Neural cell (in vitro differentiated cells): Measurements from ENCODE around the gene FILIP1L. TPM values are rescaled to one million over a fixed set of nuclear protein-coding genes. Genes with fewer than 3 reads are reported as not detected.

Experiments used
- H2AFZ ChIP-seq: fragments of 200-600, 300-800 bp; sonication (generic), shearing (Covaris generic); 2 replicates; pipeline ENCODE4 v1.6.0; 2014; ENCODE audit warnings: low read depth, mild to moderate bottlenecking, antibody characterized with exemption, low read length, moderate library complexity
- H3F3A ChIP-seq: fragments of 200-600 bp; shearing (Covaris generic); 2 replicates; pipeline ENCODE4 v1.6.1; 2016; ENCODE audit warnings: mild to moderate bottlenecking, moderate library complexity, mixed read lengths, antibody characterized with exemption, low read length; ENCODE audit not compliant: insufficient read depth, poor library complexity, severe bottlenecking
- H3K27ac ChIP-seq: fragments of 200-600, 300-800 bp; sonication (generic), shearing (Covaris generic); 2 replicates; pipeline ENCODE4 v1.5.1; 2014; ENCODE audit warnings: mild to moderate bottlenecking, low read length, moderate library complexity
- H3K27me3 ChIP-seq: fragments of 300-800, 200-600 bp; sonication (generic), shearing (Covaris generic); 2 replicates; pipeline ENCODE4 v1.6.0; 2014; ENCODE audit warnings: mild to moderate bottlenecking, low read depth, low read length, moderate library complexity; ENCODE audit not compliant: insufficient read depth
- H3K36me3 ChIP-seq: fragments of 300-800, 200-600 bp; sonication (generic), shearing (Covaris generic); 2 replicates; pipeline ENCODE4 v1.5.1; 2014; ENCODE audit warnings: mild to moderate bottlenecking, antibody characterized with exemption, low read length, moderate library complexity; ENCODE audit not compliant: insufficient read depth
- H3K4me2 ChIP-seq: fragments of 300-800, 200-600 bp; sonication (generic), shearing (Covaris generic); 2 replicates; pipeline ENCODE4 v1.6.0; 2014; ENCODE audit warnings: mild to moderate bottlenecking, low read length
- H3K4me3 ChIP-seq: fragments of 300-800, 200-600 bp; sonication (generic), shearing (Covaris generic); 2 replicates; pipeline ENCODE4 v1.5.1; 2014; ENCODE audit warnings: mild to moderate bottlenecking, low read length, moderate library complexity
- H3K79me2 ChIP-seq: fragments of 200-600 bp; shearing (Covaris generic); replicated peaks from 2 replicates; pipeline ENCODE4 v1.6.0; 2014; ENCODE audit warnings: mild to moderate bottlenecking, low read length, moderate library complexity; ENCODE audit not compliant: insufficient read depth
- H3K9ac ChIP-seq: fragments of 300-800, 200-600 bp; sonication (generic), shearing (Covaris generic); 2 replicates; pipeline ENCODE4 v1.6.1; 2016; ENCODE audit warnings: mild to moderate bottlenecking, low read length, mixed read lengths
- H3K9me2 ChIP-seq: fragments of 200-600 bp; shearing (Covaris generic); 2 replicates; pipeline ENCODE4 v1.6.1; 2016; ENCODE audit warnings: mild to moderate bottlenecking, low read length, mixed read lengths; ENCODE audit not compliant: insufficient read depth
- H3K9me3 ChIP-seq: fragments of 200-600, 300-800 bp; sonication (generic), shearing (Covaris generic); 2 replicates; pipeline ENCODE4 v1.6.1; 2016; ENCODE audit warnings: mild to moderate bottlenecking, mixed run types, low read length, moderate library complexity, mixed read lengths
- H4K20me1 ChIP-seq: fragments of 200-600 bp; shearing (Covaris generic); 2 replicates; pipeline ENCODE4 v1.6.1; 2016; ENCODE audit warnings: mild to moderate bottlenecking, mixed run types; ENCODE audit not compliant: insufficient read depth
- CTCF ChIP-seq: fragments of 450-650 bp; IDR thresholded peaks from 2 replicates; pipeline ENCODE4 v1.5.1; 2014; ENCODE audit warnings: antibody characterized with exemption, mild to moderate bottlenecking, moderate library complexity; ENCODE audit not compliant: poor library complexity, severe bottlenecking
- EP300 ChIP-seq: fragments of 450-650 bp; conservative IDR thresholded peaks from 2 replicates; pipeline ENCODE4 v1.6.1; 2014; ENCODE audit warnings: antibody characterized with exemption, mild to moderate bottlenecking, moderate library complexity; ENCODE audit not compliant: poor library complexity, severe bottlenecking
- EZH2 ChIP-seq: fragments of 200-600, 300-800 bp; shearing (Covaris generic), sonication (generic); IDR thresholded peaks from 2 replicates; pipeline ENCODE4 v1.6.1; 2014; ENCODE audit warnings: antibody characterized with exemption, low read length, borderline replicate concordance, mild to moderate bottlenecking; ENCODE audit not compliant: insufficient read depth, poor library complexity, severe bottlenecking
- MXI1 ChIP-seq: fragments of 450-650 bp; conservative IDR thresholded peaks from 2 replicates; pipeline ENCODE4 v1.6.1; 2014; ENCODE audit warnings: antibody characterized with exemption, mild to moderate bottlenecking; ENCODE audit not compliant: poor library complexity, severe bottlenecking
- POLR2AphosphoS5 ChIP-seq: IDR thresholded peaks from 2 replicates; pipeline ENCODE4 v1.6.1; 2012
- RAD21 ChIP-seq: fragments of 450-650 bp; conservative IDR thresholded peaks from 2 replicates; pipeline ENCODE4 v1.6.1; 2014; ENCODE audit warnings: antibody characterized with exemption, mild to moderate bottlenecking, moderate library complexity
- REST ChIP-seq: IDR thresholded peaks from 2 replicates; pipeline ENCODE4 v1.6.1; 2012; ENCODE audit warnings: borderline replicate concordance
- SMC3 ChIP-seq: fragments of 450-650 bp; conservative IDR thresholded peaks from 2 replicates; pipeline ENCODE4 v1.6.1; 2014; ENCODE audit warnings: antibody characterized with exemption, mild to moderate bottlenecking, moderate library complexity; ENCODE audit not compliant: poor library complexity
- TAF1 ChIP-seq: IDR thresholded peaks from 2 replicates; pipeline ENCODE4 v1.6.1; 2012; ENCODE audit warnings: low read depth
- polyA plus RNA-seq: library from polyadenylated mRNA; depleted of rRNA; stranded (reverse); fragments of >200 nt; gene quantifications from 2 replicates; pipeline ENCODE4 v1.2.3, GENCODE V29; 2014

FILIP1L gene
- polyA plus RNA-seq, 1 donor from 2014 or later = 0.27 TPM

- TF ChIP-seq TAF1 (no peak), RAD21 (no peak)
These were observed 95.5 kb downstream of the FILIP1L start for GRCh38 chr3:100018806-100019205.

GRCh38 chr3:100010087-100010417, 104.2 kb downstream of the FILIP1L start:
- H3K4me3 ChIP-seq = no peak overlapping the region
- no peaks in the 10 kb centered on the region for H3K27me3 ChIP-seq
- H3K79me2 ChIP-seq = no peaks in the 10 kb centered on the region
- no peaks in the 10 kb centered on the region for H3K9me2 ChIP-seq
- no peaks in the 10 kb centered on the region for H4K20me1 ChIP-seq
- H3K36me3 ChIP-seq = no peaks in the 10 kb centered on the region
- H2AFZ ChIP-seq = no peak overlapping the region
- H3K27ac ChIP-seq = no peak overlapping the region
- TF ChIP-seq SMC3 (no peak), MXI1 (no peak), TAF1 (no peak), EZH2 (no peak), CTCF (no peak), POLR2AphosphoS5 (no peak), EP300 (no peak), REST (no peak), RAD21 (no peak)
- H3K4me2 ChIP-seq = no peak overlapping the region
- no peaks in the 10 kb centered on the region for H3K9me3 ChIP-seq
- no peak overlapping the region for H3K9ac ChIP-seq
- H3F3A ChIP-seq = no peaks in the 10 kb centered on the region

More at GRCh38 chr3:100018806-100019205, 95.5 kb downstream of the FILIP1L start:
- H3K9ac ChIP-seq = no peak overlapping the region
- no peak overlapping the region for H2AFZ ChIP-seq
- H3K4me3 ChIP-seq = no peak overlapping the region
- H3K27ac ChIP-seq = no peak overlapping the region
- H3K27me3 ChIP-seq = no peaks in the 10 kb centered on the region
- H3K4me2 ChIP-seq = no peak overlapping the region
- H3F3A ChIP-seq = no peaks in the 10 kb centered on the region
- H4K20me1 ChIP-seq = no peaks in the 10 kb centered on the region
- H3K79me2 ChIP-seq = no peaks in the 10 kb centered on the region
- H3K9me2 ChIP-seq = no peaks in the 10 kb centered on the region
- no peaks in the 10 kb centered on the region for H3K36me3 ChIP-seq
- H3K9me3 ChIP-seq = no peaks in the 10 kb centered on the region
